Psoas muscle (tissue), 8 donors: ENCODE measurements around the gene TRIM31. TPM values are rescaled to one million over a fixed set of nuclear protein-coding genes. Genes with fewer than 3 reads are reported as not detected.

ENCODE experiments used
- ATAC-seq, 4 donors: fragments of 200-7000 bp; cut with Tn5 transposase; one replicate each; pipeline ENCODE4 v1.9.1; 2020; ENCODE audit warnings: moderate library complexity in 3 of 4, mild to moderate bottlenecking in 2 of 4
- DNase-seq, 2 donors: peaks; one replicate each; pipeline ENCODE4 v3.0.0-alpha.2; 2020
- H3K27ac ChIP-seq: fragments of 200-600 bp; one replicate; pipeline ENCODE4 v1.8.0; 2022
- H3K27me3 ChIP-seq, 3 donors: fragments of 200-600 bp in 1 of 3; one replicate each; pipeline versions ENCODE4 v1.6.1 to v1.8.0; 2013 to 2022; ENCODE audit warnings: low read length in 2 of 3, mild to moderate bottlenecking in 2 of 3, moderate library complexity in 1 of 3; ENCODE audit not compliant: insufficient read depth in 3 of 3
- H3K36me3 ChIP-seq, 2 donors: fragments of 200-600 bp in 1 of 2; one replicate each; pipeline versions ENCODE4 v1.6.1 to v1.8.0; 2013 to 2022; ENCODE audit warnings: low read depth in 1 of 2, mild to moderate bottlenecking in 1 of 2, moderate library complexity in 1 of 2; ENCODE audit not compliant: insufficient read depth in 1 of 2
- H3K4me1 ChIP-seq: fragments of 200-600 bp; one replicate; pipeline ENCODE4 v1.8.0; 2022
- H3K4me3 ChIP-seq: fragments of 200-600 bp; one replicate; pipeline ENCODE4 v1.8.0; 2022; ENCODE audit warnings: mild to moderate bottlenecking
- H3K9me3 ChIP-seq: fragments of 200-600 bp; one replicate; pipeline ENCODE4 v1.8.0; 2022
- WGBS, 3 donors: extraction: QIAGEN DNeasy Blood & Tissue Kit; methylation state at CpG; one replicate each; pipeline versions ENCODE4 v1.1.6 to v1.1.7; 2013; 5-methylcytosine and 5-hydroxymethylcytosine counted together
- intact Hi-C, 2 donors: fragments of 100-400 bp; cut with DNase I; formaldehyde crosslinking; loops; one replicate each; pipeline versions ENCODE4 v1.11.0 to v1.14.2; 2022
- polyA plus RNA-seq, 3 donors: library from polyadenylated mRNA; stranded (reverse); fragments of 200-250 nt; gene quantifications; one replicate each; pipeline ENCODE4 v1.2.3, GENCODE V29; 2013
- total RNA-seq, 4 donors: library from RNA; stranded (reverse); fragmentation: NEBNext Ultra II Directional in 2 of 4; extraction: Animal tissue kit (Norgen Biotek cat#: 25700) in 2 of 4; gene quantifications; one replicate each; pipeline versions ENCODE4 v1.2.1 to v1.2.4, GENCODE V29; 2021 to 2023
- TF ChIP-seq, protein P1 (sequence below): fragments of 200-600 bp; IDR thresholded peaks from one replicate; pipeline ENCODE4 v1.8.0; 2022; ENCODE audit warnings: antibody characterized with exemption
- donor health status: healthy with polysubstance abuse.
- donor health status: DM: no; HTN: no; CAD: no; lungs with moderate emphysema.
- donor health status: Bipolar disorder and iron deficiency.
- donor health status: healthy.
- donor health status: DM: yes; HTN: yes; CAD: no.
- donor health status: DM: no; HTN: no; CAD: no.
- donor health status: DM: no; HTN: no; CAD: no.
- donor health status: DM: yes; HTN: yes; CAD: no.

Gene TRIM31
- total and polyA plus RNA-seq, 7 donors = 0.01 to 0.15 TPM; not detected in 5

DNA sequence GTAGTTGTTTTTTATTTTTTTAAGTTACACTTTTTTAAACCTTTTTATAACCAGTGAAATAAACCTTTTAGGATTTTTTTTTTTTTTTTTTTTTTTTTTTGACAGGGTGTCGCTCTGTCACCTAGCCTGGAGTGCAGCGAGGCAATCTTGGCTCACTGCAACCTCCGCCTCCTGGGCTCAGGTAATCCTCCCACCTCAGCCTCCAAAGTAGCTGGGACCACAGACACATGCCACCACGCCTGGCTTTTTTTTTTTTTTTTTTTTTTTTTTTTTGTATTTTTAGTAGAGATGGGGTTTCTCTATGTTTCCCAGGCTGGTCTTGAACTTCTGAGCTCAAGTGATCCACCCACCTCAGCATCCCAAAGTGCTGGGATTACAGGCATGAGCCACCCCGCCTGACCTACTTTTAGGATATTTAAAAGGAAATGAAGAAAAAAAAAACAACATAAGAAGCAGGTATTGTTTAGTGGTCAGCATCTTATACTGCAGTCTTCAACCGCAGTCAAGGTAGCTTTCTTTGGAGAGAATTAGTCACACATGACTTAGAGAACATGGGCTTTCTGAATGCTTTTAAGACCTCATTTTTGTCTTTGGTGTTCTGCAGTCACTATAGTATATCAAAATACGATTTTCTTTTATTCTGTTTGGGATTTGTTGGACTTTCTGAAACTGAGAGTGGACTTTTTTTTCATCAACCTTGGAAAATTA, 50.3 kb downstream of the TRIM31 start:
- TF ChIP-seq, protein P1, sequence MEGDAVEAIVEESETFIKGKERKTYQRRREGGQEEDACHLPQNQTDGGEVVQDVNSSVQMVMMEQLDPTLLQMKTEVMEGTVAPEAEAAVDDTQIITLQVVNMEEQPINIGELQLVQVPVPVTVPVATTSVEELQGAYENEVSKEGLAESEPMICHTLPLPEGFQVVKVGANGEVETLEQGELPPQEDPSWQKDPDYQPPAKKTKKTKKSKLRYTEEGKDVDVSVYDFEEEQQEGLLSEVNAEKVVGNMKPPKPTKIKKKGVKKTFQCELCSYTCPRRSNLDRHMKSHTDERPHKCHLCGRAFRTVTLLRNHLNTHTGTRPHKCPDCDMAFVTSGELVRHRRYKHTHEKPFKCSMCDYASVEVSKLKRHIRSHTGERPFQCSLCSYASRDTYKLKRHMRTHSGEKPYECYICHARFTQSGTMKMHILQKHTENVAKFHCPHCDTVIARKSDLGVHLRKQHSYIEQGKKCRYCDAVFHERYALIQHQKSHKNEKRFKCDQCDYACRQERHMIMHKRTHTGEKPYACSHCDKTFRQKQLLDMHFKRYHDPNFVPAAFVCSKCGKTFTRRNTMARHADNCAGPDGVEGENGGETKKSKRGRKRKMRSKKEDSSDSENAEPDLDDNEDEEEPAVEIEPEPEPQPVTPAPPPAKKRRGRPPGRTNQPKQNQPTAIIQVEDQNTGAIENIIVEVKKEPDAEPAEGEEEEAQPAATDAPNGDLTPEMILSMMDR = no peak
- intact Hi-C loops = no loop called here
- H3K4me3 ChIP-seq = peak overlapping the region; percentile 94
- H3K27ac ChIP-seq = peak overlapping the region; percentile 87
- 83 to 92% (median 87%) methylated on average over 7 of the region's 7 CpGs for WGBS, 3 donors
- no peaks in the 10 kb centered on the region for H3K9me3 ChIP-seq
- peaks cover 6 to 43% of the 10 kb centered on the region in 2 donors for H3K36me3 ChIP-seq
- DNase-seq (no peak), ATAC-seq (no peak)
- H3K27me3 ChIP-seq = no peaks in the 10 kb centered on the region
- peaks cover 42% of the 10 kb centered on the region for H3K4me1 ChIP-seq

DNA sequence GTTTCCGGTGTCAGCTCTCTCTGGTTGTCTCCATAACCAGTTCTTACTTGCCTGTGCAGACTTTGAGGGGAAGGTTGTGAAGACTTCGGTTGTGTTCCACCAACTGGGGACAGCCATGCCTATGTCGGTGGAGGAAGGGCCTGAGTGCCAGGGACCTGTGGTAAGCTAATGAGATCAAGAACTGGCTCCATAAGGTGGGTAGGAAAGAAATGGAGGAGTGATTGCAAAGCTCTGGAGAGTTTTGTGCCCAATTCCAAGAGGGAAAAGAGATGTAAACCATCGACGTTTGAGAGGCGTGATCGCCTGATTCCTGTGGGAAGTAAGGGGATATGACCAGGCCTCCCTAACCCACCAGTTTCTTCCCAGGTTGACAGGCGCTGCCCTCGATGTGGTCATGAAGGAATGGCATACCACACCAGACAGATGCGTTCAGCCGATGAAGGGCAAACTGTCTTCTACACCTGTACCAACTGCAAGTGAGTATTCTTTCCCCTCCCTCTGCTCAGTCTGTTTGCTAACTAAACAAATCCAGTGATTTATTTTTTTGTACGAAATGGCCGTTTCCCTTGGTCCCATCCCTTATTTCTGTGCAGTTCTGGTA, 50.9 kb downstream of the TRIM31 start:
- TF ChIP-seq, protein P1 = no peak
- intact Hi-C loops = no loop called here
- H3K4me1 ChIP-seq = peaks cover 40% of the 10 kb centered on the region
- no peak for DNase-seq
- no peaks in the 10 kb centered on the region for H3K9me3 ChIP-seq
- peak overlapping the region; percentile 87 for H3K27ac ChIP-seq
- peak overlapping the region; percentile 94 for H3K4me3 ChIP-seq
- peak in 2 of 4 donors; percentile 34 to 44 for ATAC-seq
- no peaks in the 10 kb centered on the region for H3K27me3 ChIP-seq
- 40 to 49% (median 46%) methylated on average over 13 of the region's 13 CpGs for WGBS, 3 donors
- H3K36me3 ChIP-seq = peaks cover 6 to 50% of the 10 kb centered on the region in 2 donors

DNA sequence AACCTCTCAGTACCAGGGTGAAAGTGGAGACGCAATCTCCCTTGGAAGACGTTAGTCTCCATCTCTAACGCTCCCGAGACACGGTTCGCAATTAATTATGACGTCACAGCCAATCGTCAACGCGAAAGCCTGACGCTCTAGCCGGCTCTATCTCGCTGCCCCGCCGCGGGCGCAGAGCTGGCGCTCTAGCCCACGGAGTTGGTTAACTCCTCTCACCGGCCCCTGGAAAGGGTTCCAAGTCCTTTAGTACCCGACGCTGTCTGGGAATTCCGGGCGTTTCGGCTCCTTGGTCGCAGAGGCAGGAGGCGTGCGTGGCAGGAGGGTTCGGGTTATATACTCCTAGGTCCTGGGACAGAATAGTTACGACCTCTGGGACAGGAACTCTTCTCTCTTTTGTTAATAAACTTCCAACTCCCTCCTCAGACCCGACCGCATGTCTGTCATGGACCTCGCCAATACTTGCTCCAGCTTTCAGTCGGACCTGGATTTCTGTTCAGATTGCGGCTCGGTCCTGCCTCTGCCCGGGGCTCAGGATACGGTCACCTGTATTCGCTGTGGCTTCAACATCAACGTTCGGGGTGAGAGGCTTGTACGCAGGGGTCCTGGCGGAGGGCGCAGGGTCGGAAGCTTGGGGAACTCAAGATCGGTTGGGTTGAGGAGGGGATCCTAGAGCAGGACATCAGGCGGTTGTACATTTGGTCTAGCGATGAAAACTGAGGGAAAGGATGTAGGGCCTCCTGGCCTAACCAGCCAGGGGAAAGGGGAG, 51.6 kb downstream of the TRIM31 start, which contains the start of gene POLR1H:
TSS of gene POLR1H (plus strand) at position 174 of the 766 bp plus-strand sequence. CDS start at position 434, 260 bp downstream.
- H3K4me3 ChIP-seq = peak within 1 kb of the TSS; percentile 94
- intact Hi-C loops = no loop called here

DNA sequence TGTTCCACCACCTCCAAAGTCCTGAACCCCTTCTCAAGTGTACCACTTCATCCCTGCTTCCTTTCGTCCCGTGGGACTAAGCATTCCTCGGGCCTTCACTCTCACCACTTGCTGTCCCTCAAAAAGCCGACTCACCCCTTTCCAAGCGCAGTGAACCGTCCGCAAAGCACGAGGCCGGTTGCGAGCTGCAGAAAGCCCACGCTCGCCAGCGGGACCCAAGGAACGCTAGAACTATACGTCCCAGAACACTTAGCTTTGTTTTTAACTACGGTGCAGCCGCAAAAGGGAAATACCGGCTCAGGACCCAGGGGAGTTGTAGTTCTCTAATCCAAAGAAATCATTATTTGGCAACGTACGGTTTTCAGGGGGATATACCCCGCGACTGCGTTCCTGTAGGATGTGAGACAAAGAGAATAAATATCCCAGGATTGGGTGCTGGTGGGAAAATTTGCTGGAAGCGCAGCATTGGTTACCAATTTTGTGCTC, 52.2 kb downstream of the TRIM31 start:
- ATAC-seq (peak; percentile 13 to 57 (median 24)), DNase-seq (peak; percentile 41 to 69)
- peaks cover 6 to 62% of the 10 kb centered on the region in 2 donors for H3K36me3 ChIP-seq
- no peaks in the 10 kb centered on the region for H3K9me3 ChIP-seq
- peaks cover 34% of the 10 kb centered on the region for H3K4me1 ChIP-seq
- intact Hi-C loops = no loop called here
- peak overlapping the region; percentile 87 for H3K27ac ChIP-seq
- WGBS, 3 donors = 0 to 1% (median 0%) methylated on average over 24 of the region's 24 CpGs
- H3K27me3 ChIP-seq = no peaks in the 10 kb centered on the region
- H3K4me3 ChIP-seq = peak overlapping the region; percentile 94
- TF ChIP-seq, protein P1 = no peak

More for the DNA sequence above, 51.6 kb downstream of the TRIM31 start, which contains the start of gene POLR1H:
- ATAC-seq (peak; percentile 98 to 99 (median 99)), DNase-seq (peak; percentile 92 to 95)
- Histone ChIP-seq H3K27ac (peak within 1 kb of the TSS; percentile 87), H3K27me3 (no peaks in the 10 kb centered on the region), H3K4me1 (peaks cover 40% of the 10 kb centered on the region), H3K9me3 (no peaks in the 10 kb centered on the region), H3K36me3 (peaks cover 6 to 57% of the 10 kb centered on the region in 2 donors)
- WGBS, 3 donors = 0 to 1% (median 0%) methylated on average over 48 of the region's 48 CpGs
- TF ChIP-seq, protein P1 = no peak
